GM18858 (cell line): ENCODE measurements around the gene SASH1.
"Not testable (repeated sequence)": the region's sequence is repeated elsewhere in the genome, so short reads cannot be mapped to it uniquely, and the experiment has no call there.

Source experiments
- ATAC-seq: cut with Tn5 transposase; IDR thresholded peaks from one replicate; pipeline ENCODE4 v1.9.1; 2021; ENCODE audit not compliant: unreplicated experiment

Gene SASH1

DNA sequence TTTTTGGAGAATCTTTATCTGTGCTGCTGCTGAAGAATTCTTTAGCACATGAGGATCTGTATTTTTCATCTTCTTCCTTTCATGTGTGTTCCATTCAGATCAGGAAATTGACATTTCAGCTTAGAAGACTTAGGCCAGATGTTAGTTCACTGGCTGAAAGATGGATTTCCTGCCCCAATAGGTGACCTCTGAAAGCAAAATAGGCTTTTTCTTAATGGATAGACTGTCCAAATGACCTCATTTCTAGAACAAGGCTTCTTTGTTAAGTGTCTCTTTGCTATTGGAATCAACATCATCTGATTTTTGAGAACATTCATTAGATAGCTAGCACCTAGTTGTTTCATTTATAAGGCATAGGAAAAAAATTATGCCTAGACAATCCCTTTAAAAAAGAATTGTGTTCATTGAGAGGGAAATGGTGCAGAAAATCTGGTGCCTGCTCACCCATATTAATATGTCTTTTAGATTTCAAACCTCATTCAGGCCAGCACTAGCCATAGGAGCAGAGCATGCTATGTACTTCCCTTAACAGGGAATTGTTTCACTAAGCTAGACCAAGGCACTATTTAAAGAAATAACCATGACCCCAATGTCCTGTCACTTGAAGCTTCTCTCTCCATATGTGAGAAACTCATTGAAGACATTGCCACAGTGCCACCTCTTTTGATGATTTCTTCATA, 13.6 kb upstream of the SASH1 start:
- ATAC-seq: no peak

DNA sequence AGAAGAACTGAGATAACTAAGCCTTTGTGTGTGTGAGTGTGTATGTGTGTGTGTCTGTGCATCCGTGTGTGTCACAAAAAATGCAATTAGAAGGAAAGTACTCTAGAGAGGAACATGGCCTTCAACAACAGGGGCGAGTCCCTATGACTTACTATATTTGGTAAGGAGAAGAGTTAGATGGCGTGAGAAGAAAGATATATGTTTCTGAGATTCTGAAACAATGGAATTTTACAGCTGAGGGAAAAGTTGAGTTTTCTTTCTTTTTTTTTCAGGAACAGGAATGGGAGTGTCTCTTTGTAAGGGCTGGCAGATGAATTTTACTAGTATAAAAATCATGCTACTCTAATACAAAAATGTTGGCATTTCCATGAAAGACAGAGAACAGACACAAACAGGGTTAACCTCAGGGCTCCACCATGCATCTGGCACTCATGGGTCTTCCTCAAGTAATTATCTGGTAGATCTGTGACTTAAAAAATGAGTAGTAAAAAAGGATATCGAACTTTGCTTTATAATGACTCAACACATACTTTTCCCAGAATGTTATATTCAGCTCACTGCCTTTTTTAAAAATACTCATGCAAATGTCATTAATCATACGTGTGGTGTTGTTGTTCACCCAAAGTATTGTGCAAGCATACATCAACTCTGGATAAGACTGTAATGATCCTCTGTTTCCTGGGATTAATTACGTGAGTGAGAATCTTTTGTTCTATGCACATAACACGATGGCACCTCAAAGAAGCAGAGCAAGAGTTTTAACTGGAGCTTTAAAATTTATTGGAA, 12.8 kb upstream of the SASH1 start:
- no peak for ATAC-seq

DNA sequence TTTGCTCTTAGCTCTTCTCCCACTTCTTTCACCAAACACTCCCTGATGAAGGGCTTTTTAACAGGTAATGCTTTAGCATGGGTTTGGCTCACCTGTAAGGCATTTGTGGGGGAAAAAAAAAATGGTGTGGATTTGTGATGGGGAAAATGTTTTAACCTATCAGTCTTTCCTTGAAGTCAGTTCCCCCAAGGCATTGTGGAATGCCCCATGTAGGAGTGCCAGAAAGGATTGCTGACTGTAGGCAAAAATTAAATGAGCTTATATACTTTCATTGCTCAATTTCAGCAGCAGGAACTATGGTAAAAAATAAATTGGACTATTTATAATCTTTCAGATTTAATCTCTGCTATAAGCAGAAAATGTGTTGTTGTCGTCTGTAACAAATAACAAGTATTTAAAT, 10.6 kb upstream of the SASH1 start:
- no peak for ATAC-seq

DNA sequence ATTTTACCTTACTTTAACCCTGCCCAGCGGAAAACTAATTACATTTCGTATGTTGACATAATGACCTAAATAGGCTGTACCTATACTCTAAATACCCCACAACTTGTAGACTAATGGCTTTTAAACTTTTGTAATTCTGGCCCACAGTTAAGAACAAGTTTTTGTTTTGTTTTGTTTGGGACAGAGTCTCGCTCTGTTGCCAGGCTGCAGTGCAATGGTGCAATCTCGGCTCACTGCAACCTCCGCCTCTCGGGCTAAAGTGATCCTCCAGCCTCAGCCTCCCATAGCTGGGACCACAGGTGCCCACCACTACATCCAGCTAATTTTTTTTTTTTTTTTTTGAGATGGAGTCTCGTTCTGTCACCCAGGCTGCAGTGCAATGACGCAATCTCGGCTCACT, 5.7 kb upstream of the SASH1 start:
- no peak for ATAC-seq

DNA sequence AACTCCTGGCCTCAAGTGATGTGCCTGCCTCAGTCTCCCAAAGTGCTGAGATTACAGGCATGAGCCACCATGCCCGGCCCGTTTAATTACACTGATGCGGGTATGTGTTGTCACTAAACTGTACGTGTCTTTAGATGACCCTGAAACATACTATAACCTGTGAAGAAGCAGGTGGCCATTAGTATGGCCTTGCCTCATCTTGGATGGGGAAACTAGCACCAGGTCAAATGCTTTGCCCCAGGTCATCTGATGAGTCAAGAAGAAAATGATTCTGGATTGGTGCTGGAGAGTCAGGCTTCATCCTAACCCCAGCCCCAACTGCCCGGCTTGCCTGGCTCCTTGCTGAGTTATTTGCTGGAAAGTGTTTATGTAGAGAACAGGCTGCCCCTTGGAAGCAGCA, 2.9 kb upstream of the SASH1 start:
- ATAC-seq: no peak

DNA sequence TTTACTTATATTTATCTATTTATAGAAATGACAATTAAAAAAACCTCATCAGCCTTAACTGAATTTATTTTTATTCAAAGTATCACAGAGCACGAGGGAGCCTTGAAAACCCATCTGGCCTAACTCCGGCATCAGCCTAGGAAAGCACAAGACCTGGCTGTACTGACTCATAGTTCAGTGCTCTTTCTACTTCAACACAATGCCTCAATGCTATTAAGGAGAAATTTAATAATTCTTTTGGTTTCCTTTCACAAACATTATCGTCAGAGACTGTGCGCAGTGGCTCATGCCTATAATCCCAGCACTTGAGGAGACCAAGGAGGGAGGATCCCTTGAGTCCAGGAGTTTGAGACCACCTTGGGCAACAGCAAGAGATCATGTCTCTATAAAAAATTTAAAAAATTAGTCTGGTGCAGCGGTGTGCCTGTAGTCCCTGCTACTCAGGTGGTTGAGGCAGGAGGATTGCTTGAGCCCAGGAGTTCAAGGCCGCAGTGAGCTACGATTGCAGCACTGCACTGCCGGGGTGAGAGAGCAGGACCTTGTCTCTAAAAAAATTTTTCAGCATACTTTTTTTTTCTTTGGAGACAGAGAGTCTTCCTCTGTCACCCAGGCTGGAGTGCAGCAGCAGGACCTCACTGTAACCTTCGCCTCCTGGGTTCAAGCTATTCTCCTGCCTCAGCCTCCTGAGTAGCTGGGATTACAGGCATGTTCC, 1.9 kb upstream of the SASH1 start:
- ATAC-seq: no peak

DNA sequence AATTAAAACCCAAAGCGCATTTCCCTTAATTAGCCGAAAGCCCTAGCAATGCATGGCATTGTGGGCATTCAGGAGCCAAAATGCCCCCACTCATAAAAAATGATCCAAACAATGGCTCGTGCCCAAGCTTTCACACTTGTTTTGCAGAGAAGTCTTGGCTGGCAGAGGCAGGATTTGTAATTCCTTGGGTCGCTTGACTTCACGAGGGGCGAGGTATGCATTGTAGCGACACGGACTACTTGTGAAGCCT, 613 bp upstream of the SASH1 start:
- ATAC-seq: no peak

DNA sequence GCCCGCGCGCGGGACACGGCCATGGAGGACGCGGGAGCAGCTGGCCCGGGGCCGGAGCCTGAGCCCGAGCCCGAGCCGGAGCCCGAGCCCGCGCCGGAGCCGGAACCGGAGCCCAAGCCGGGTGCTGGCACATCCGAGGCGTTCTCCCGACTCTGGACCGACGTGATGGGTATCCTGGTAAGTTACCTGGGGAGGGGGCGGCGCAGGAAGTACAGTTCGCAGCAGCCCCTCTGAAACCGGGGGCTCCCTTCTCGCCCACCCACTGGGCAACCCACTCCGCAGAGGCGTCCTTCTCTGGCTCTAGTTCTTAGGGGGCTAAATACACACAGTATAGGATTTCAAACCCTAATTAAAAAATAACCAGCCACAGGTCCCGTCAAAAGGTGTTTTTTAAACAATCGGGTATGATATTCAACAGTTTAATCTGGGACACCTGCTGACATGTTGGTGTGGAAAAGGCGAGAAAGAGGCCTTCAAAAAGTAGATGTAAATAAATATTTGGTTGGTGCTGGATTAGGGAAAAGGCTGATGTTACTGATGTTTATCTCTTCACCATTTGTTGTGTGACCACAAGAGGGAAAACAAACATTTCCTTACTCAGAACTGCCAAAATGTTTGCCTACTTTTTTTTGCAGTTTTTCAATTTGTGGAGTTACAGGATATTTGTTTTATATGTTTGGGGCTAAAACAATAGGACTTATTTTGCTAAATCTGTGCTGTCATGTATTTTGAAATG, 577 bp downstream of the SASH1 start:
- ATAC-seq: no peak

DNA sequence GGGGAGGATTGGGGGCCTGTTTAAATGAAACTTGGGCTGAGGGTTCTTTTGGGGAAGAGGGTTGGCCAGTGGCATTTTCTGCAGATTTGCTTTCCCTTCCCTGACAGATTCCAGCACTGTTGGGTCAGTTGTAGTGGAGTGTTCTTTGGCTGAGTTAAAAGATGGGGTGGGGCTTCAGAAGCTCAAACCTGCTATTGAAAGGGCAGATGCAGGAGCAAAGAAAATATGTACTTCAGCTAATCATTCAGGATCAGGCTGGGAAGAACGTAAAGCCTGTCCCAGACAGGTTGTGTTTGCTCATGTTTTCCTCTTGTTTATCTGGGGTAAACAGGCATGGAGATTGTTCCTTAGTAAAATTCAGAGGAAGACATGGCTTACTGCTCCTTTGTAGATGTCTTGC, 2.5 kb downstream of the SASH1 start:
- no peak for ATAC-seq

DNA sequence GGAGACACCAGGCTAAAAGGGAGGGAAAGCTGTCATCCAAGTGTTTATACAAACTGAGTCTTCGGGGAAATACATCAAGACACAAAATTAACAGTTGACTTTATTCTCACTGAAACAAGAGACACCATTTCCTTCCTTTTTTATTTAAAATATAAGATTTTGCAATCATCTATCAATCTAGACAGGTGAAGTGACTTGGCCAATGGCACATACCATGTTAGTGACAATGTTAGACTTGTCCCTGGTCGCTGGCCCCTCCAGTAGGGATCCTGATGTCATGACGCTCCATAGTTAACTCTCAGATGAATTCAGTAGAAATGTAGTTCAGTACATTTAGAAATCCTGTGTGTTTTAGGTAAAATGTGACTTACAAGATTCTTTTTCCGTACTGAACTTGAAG, 2.9 kb downstream of the SASH1 start:
- no peak for ATAC-seq

DNA sequence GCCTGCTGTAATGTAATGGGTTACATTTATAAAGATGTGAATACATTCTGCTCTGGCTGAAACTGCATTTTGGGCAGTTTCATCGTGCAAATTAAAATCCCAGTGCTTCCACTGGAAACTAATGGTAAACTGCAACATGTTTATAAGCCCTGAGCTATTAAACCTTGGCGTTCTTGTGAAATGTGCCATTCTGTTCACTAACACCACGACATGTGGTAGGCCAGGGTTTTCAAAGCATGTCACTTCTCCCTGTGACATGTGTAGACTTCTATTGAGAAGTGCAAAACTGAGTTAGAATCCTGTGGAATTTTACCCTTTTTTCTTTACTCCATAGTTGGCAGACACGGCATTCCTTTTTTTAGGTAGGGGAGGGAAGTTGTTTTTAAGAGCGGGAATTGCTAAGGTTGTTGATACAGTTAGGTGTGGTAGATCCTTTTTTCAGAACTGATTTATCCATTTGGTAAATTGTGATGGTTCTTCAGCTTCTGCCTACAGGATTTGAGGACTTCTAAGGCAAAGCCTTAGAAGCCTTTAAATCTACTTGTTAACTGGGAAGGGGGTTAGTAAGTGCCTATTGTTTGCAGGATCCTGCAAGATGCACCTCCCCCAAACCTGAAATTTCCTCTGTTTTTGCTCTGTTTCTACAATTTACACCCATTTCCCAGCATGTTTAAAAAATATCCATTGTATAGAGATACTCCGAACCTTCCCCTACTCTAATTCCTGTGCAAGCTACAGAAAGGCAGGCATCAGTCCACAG, 4.2 kb downstream of the SASH1 start:
- no peak for ATAC-seq

DNA sequence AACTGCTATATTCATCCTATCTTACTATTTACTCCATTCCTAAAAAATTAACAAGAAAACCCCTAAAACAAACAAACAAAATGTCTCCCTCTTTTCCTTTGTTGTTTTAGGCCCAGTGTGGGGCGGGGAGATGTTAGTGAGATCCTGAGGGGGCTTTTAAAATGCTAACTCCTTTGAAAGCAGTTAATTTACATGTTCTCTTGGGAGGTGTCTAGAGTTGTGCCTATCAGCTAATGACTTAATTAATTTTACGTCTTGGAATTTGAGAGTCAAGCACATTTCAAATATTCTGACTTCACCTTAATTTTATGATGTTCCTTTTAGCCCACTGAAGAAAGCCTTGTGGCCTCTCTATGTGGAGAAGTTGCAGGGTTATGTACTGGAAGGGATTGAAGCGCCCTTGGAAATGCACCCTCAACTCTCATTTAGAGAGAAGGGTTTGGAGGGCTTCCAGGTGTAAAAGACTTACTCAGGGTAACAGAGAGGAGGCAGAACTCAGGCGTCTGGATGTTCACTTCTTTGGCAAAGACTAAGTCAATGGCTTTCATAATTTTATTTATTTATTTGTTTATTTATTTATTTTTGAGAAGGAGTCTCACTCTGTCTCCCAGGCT, 4.9 kb downstream of the SASH1 start:
- ATAC-seq: no peak

DNA sequence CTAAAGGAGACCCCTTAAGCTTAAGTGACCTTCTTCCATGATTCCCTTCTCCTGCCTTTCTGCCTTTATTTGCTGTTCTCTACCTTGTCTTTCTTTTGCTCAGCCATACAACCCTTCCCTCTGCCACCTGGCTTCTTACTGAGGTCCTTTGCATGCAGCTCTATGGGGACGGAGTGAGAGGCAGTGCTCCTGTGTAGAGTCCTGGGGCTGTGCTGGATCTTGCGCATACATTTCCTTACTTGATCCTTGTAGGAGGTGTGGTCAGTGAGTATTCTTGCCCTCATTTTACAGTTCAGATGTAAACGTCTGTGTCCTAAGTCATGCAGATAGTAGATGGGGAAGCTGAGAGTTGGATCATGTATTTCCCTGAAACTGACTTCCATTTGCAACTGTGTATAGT, 5.7 kb downstream of the SASH1 start:
- ATAC-seq: no peak

DNA sequence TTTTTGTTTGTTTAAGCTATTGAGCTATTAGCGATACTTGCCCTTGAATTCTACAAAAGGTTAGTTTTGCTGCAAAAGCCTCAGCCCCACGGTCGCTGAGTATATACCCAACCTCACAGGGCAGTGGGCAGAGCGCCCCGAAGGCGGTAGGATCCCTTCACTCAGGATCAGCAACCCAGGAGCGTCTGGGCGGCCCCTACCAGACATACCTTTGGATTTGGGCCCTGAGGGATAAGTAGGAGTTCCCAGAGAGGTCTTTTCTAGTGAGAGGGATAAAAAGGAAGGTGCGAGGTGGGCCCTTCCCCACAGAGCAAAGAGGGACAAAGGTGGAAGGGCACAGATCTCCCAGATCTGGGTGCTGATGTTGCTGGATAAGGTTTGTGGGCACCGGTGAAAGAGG, 6.1 kb downstream of the SASH1 start:
- no peak for ATAC-seq

DNA sequence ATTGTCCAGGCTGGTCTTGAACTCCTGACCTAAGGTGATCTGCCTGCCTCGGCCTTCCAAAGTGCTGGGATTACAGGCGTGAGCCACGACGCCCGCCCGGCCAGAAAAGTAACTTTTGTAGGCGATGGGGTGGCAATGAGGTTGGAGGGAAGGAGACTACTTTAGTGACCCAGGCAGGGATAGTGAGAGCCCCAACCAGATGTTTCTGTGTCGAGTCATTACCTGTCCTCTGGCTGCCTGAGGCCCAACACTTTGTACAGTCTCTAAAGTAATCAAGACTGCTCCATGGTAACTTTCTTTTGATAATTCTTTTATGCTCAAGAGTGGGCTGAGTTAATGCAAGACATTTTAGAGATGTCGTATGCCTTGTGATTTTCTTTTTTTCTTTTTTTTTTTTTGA, 6.8 kb downstream of the SASH1 start:
- ATAC-seq: no peak

DNA sequence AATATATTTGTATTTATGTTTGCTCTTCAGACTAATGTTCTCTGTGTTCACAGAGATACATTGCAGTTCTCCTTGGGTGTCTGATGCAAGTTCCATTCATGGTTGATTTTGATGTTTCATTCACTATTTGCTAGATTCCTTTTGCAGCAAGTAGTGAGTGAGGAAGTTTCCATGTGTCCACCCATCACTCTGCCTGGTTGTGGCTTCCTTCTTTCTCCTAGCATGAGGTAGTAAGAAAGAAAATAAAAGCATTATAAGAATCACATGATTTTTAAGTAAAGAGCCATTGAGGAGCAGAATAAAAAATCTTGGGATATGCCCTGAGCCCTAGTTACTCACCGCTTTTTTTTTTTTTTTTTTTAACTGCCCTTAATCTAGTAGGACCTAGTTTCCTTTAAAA, 8.7 kb downstream of the SASH1 start:
- ATAC-seq: no peak

DNA sequence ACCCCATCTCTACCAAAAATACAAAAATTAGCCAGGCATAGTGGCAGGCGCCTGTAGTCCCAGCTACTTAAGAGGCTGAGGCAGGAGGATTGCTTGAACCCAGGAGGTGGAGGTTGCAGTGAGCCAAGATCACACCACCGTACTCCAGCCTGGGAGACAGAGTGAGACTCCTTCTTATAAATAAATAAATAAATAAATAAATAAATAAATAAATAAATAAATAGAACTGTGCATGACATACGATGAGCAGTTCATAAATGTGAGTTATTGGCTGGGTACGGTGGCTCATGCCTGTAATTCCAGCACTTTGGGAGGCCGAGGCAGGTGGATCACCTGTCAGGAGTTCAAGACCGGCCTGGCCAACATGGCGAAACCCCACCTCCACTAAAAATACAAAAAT, 9.8 kb downstream of the SASH1 start:
- not testable (repeated sequence) for ATAC-seq

DNA sequence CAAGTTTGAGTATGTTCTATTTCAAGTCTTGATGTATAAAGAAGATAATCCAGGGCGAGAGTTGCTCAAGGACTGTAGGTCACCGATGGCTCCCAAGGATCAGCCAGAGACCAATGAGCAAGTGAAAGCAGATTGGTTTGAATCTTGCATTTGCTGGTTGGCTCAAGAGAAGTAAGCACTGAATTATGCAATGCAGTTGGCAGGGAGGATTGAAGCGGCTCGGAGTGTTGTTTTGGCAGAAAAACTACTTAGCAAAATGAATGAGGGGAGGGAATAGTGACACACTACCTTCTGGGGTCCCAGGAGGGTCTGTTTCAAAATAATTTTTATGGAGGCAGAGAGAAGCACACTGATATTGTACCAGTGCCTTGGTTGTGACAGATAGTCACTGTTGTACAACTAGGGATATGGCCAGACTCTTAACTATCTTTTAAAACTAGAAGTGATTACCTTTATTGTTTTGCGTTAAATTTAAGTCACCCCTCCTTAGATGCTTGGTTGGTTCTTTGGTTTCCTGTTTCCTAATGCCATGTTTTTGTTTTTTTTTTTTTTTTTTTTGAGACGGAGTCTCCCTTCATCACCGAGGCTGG, 15.7 kb downstream of the SASH1 start:
- ATAC-seq: no peak

DNA sequence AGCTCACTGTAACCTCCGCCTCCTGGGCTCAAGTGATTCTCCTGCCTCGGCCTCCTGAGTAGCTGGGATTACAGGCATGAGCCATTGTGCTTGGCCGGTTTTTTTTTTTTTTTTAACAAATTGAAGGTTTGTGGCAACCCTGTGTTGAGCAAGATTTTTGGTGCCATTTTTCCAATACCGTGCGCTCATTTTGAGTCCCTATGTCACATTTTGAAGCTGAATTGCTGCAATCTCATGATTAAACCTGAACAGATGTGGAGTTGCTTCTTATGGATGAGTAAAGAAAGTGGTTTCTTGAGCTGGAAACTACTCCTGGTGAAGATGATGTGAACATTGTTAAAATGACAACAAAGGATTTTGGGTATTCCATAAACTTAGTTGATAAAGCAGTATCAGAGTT, 16.6 kb downstream of the SASH1 start:
- no peak for ATAC-seq
